ENCODE results near the gene CCS.

The CCS gene

DNA sequence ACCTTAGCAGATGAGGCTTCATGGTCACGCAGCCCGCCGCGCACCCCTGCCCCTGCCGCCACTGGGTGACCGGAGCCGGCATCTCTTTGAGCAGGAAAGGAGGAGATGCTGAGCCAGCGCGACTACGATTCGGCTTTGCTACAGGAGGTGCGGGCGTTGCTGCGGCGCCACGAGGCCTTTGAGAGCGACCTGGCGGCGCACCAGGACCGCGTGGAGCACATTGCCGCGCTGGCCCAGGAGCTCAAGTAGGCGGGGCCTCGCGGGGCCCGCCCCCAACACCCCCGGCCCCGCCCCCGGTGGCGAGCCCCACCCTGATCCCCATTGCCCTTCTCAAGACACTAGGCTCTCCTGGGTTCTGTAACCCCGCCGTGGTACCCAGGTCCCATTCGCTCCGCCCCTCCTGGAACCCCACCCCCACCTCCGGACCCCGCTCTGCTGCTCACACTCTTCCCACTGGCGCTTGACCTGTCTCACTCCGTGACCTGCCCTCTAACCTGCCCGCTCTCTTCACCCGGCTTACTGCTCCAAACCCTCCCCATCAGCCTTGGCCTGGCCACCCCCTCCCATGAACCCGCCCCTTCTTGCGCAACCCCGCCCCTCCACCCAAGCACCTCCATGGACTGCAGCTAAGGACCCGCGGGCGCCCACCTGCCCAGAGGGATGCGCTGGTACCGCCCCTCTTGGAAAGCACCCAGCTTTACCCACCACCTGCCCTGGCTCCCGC, 33.7 kb upstream of the CCS start:
- Histone ChIP-seq H3F3A (ENCODE audit: insufficient read depth, low read length) (no peaks in the 10 kb centered on the region), H4K20me1 (ENCODE audit: insufficient read depth, low read length) (no peaks in the 10 kb centered on the region), H3K27me3 (ENCODE audit: insufficient read depth, low read length) (no peaks in the 10 kb centered on the region; the same call in 1 of the 2 replicates), H3K9ac (ENCODE audit: low read length) (no peak overlapping the region), H3K9me2 (ENCODE audit: low read depth, low read length) (no peaks in the 10 kb centered on the region), H3K4me3 (ENCODE audit: low read depth, low read length, poor library complexity, severe bottlenecking) (no peak overlapping the region), H3K4me2 (ENCODE audit: low read length) (no peak overlapping the region), H3K4me1 (ENCODE audit: insufficient read depth, low read length, severe bottlenecking) (no peaks in the 10 kb centered on the region), H3K36me3 (ENCODE audit: insufficient read depth, low read length) (no peaks in the 10 kb centered on the region), H3K9me3 (ENCODE audit: low read length) (no peaks in the 10 kb centered on the region), H3K79me2 (ENCODE audit: insufficient read depth, low read length) (no peaks in the 10 kb centered on the region), H2AFZ (ENCODE audit: low read length) (no peak overlapping the region), H3K27ac (ENCODE audit: low read depth, low read length, poor library complexity, severe bottlenecking) (no peak overlapping the region)
- TF ChIP-seq, protein P1, sequence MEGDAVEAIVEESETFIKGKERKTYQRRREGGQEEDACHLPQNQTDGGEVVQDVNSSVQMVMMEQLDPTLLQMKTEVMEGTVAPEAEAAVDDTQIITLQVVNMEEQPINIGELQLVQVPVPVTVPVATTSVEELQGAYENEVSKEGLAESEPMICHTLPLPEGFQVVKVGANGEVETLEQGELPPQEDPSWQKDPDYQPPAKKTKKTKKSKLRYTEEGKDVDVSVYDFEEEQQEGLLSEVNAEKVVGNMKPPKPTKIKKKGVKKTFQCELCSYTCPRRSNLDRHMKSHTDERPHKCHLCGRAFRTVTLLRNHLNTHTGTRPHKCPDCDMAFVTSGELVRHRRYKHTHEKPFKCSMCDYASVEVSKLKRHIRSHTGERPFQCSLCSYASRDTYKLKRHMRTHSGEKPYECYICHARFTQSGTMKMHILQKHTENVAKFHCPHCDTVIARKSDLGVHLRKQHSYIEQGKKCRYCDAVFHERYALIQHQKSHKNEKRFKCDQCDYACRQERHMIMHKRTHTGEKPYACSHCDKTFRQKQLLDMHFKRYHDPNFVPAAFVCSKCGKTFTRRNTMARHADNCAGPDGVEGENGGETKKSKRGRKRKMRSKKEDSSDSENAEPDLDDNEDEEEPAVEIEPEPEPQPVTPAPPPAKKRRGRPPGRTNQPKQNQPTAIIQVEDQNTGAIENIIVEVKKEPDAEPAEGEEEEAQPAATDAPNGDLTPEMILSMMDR (IDR thresholded peaks at IDR 0.05; ENCODE audit: low read length), result no peak
- no peak for TF ChIP-seq EZH2 (IDR thresholded peaks at IDR 0.05; ENCODE audit: borderline replicate concordance, low read length)

DNA sequence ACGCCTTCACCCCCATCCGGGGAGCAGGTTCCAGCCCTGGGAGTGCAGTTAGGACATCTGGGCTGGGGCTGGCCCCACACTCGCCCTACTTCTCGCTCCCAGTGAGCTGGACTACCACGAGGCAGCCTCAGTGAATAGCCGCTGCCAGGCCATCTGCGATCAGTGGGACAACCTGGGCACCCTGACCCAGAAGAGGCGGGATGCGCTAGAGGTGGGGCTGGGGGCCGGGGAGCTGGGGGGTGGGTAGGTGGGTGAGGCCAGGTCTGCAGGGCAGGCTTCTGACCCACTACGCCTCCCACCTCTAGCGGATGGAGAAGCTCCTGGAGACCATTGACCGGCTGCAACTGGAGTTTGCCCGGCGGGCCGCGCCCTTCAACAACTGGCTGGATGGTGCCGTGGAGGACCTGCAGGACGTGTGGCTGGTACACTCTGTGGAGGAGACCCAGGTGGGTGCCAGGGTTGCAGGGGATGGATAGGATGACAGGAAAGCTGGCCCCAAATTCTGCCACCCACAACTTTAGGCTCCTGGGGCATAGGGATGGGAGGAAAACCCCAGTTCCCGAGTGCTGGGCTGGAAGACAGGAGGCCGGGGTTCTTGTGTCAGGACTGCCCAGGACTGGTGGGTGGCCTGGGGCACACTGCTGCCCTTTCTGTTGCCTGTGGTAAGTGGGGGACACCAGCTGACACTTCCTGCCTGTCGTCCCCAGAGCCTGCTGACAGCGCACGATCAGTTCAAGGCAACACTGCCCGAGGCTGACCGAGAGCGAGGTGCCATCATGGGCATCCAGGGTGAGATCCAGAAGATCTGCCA, 32.9 kb upstream of the CCS start:
- Histone ChIP-seq H3K9ac (ENCODE audit: low read length) (no peak overlapping the region), H3K4me1 (ENCODE audit: insufficient read depth, low read length, severe bottlenecking) (no peaks in the 10 kb centered on the region), H3K79me2 (ENCODE audit: insufficient read depth, low read length) (no peaks in the 10 kb centered on the region), H3K36me3 (ENCODE audit: insufficient read depth, low read length) (no peaks in the 10 kb centered on the region), H3K4me3 (ENCODE audit: low read depth, low read length, poor library complexity, severe bottlenecking) (no peak overlapping the region), H3F3A (ENCODE audit: insufficient read depth, low read length) (no peaks in the 10 kb centered on the region), H3K9me2 (ENCODE audit: low read depth, low read length) (no peaks in the 10 kb centered on the region), H3K9me3 (ENCODE audit: low read length) (no peaks in the 10 kb centered on the region), H3K4me2 (ENCODE audit: low read length) (no peak overlapping the region), H3K27ac (ENCODE audit: low read depth, low read length, poor library complexity, severe bottlenecking) (no peak overlapping the region), H4K20me1 (ENCODE audit: insufficient read depth, low read length) (no peaks in the 10 kb centered on the region), H2AFZ (ENCODE audit: low read length) (no peak overlapping the region), H3K27me3 (ENCODE audit: insufficient read depth, low read length) (no peaks in the 10 kb centered on the region; the same call in 1 of the 2 replicates)
- TF ChIP-seq, protein P1 (IDR thresholded peaks at IDR 0.05; ENCODE audit: low read length), result no peak
- TF ChIP-seq EZH2 (IDR thresholded peaks at IDR 0.05; ENCODE audit: borderline replicate concordance, low read length), result no peak

DNA sequence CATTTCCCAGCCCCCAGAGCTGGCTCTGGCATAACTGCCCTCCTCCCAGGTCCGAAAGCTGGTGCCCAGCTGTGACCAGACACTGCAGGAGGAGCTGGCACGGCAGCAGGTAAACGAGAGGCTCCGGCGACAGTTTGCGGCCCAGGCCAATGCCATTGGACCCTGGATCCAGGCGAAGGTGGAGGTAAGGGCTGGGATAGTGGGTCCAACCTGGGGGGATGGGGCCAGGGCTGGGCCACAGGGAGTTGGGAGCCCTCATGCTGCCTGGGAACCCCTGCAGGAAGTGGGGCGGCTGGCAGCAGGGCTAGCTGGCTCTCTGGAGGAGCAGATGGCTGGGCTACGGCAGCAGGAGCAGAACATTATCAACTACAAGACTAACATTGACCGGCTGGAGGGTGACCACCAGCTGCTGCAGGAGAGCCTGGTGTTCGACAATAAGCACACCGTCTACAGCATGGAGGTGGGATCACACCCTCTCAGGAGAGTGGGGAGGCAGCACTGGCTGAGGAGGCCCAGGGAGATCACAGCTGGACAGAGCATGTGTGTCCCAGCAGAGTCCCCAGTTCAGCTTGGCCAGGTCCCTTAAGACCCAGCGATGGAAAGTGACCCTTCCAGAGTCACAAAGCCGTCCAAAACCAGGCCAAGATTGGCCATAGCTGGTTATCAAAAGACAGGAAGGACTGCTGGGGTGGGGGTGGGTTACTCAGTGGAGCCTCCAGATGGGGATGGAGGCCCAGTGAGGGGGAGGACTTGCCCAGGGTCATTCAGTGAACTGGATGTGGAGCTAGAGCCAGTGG, 31.6 kb upstream of the CCS start:
- no peaks in the 10 kb centered on the region for H3K4me1 ChIP-seq (ENCODE audit: insufficient read depth, low read length, severe bottlenecking)
- H3K27ac ChIP-seq (ENCODE audit: low read depth, low read length, poor library complexity, severe bottlenecking), result no peak overlapping the region
- no peak overlapping the region for H2AFZ ChIP-seq (ENCODE audit: low read length)
- no peaks in the 10 kb centered on the region for H3F3A ChIP-seq (ENCODE audit: insufficient read depth, low read length)
- no peak overlapping the region for H3K4me3 ChIP-seq (ENCODE audit: low read depth, low read length, poor library complexity, severe bottlenecking)
- H3K9me3 ChIP-seq (ENCODE audit: low read length), result no peaks in the 10 kb centered on the region
- peaks cover 4% of the 10 kb centered on the region; the same call in 1 of the 2 replicates for H3K27me3 ChIP-seq (ENCODE audit: insufficient read depth, low read length)
- no peak overlapping the region for H3K9ac ChIP-seq (ENCODE audit: low read length)
- H3K36me3 ChIP-seq (ENCODE audit: insufficient read depth, low read length), result no peaks in the 10 kb centered on the region
- no peaks in the 10 kb centered on the region for H3K79me2 ChIP-seq (ENCODE audit: insufficient read depth, low read length)
- no peaks in the 10 kb centered on the region for H3K9me2 ChIP-seq (ENCODE audit: low read depth, low read length)
- TF ChIP-seq EZH2 (IDR thresholded peaks at IDR 0.05; ENCODE audit: borderline replicate concordance, low read length), result no peak
- TF ChIP-seq, protein P1 (IDR thresholded peaks at IDR 0.05; ENCODE audit: low read length), result no peak
- H3K4me2 ChIP-seq (ENCODE audit: low read length), result no peak overlapping the region
- H4K20me1 ChIP-seq (ENCODE audit: insufficient read depth, low read length), result no peaks in the 10 kb centered on the region
